ENCODE measurements around the gene RIC8B. TPM values are rescaled to one million over a fixed set of nuclear protein-coding genes. Genes with fewer than 3 reads are reported as not detected.

RIC8B gene
- polyA plus RNA-seq, 3 donors: 2.7 to 3.8 (median 2.7) TPM

DNA sequence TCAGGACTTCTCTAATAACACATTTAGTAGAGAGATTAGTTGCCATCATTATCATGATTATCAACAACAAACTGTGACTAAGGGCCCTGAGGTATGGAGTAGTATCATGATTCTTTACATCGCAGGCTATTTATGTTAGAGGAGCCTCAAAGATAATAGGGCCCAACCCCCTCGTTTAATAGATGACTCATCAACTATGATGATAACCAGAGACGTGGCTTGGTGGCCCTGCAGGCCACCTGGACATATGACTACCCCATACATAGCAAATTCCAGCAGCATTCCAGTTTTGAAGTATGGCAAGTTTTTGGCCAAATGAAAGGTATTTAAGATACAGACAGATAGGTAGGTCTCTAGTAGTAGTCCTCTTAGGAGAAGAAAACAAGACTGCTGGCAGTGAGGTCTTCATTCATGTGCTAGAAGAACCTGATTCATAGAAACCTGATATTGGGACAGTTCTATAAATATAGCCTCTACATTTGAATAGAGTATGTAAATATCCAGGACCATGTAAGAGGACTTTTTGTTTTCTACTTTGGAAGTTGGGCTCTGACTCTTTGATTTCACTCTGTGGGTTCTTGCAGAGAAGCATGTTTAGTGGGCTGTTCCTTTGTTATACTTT is 5.6 kb downstream of the RIC8B start:
- Mint-ChIP-seq H3K27me3 (ENCODE audit: low read depth in 3 of 3) (no peaks in the 10 kb centered on the region), H3K9me3 (peaks cover 0 to under 1% (median 0%) of the 10 kb centered on the region in 7 donors), H3K36me3 (peaks cover 17 to 19% of the 10 kb centered on the region in 2 donors), H3K4me1 (peaks cover 14% of the 10 kb centered on the region), H3K4me3 (no peak overlapping the region), H3K27ac (no peak overlapping the region)
- intact Hi-C loops (cut with micrococcal nuclease): no loop called here
- Histone ChIP-seq H3K4me2 (replicated peaks; ENCODE audit: extremely low read depth, low read length, poor library complexity, severe bottlenecking) (no peak overlapping the region), H3K36me3 (replicated peaks in 1 of 2; ENCODE audit: control insufficient read depth in 1 of 2, insufficient read depth in 2 of 2, low read length in 2 of 2) (peaks cover 6 to 17% of the 10 kb centered on the region in 2 donors), H3K27me3 (ENCODE audit: control insufficient read depth in 2 of 2, insufficient read depth in 2 of 2, low read length in 2 of 2) (no peaks in the 10 kb centered on the region), H4K20me1 (ENCODE audit: insufficient read depth, low read length) (peaks cover 12% of the 10 kb centered on the region), H3K9ac (ENCODE audit: insufficient read depth, low read length, poor library complexity, severe bottlenecking) (no peak overlapping the region), H3K9me3 (replicated peaks in 1 of 2; ENCODE audit: control insufficient read depth in 1 of 2, insufficient read depth in 1 of 2, low read length in 2 of 2) (no peaks in the 10 kb centered on the region), H3K27ac (ENCODE audit: low read depth in 1 of 2, low read length in 2 of 2) (no peak overlapping the region), H2AFZ (ENCODE audit: insufficient read depth, low read depth, low read length, poor library complexity, severe bottlenecking) (no peak overlapping the region), H3K4me1 (ENCODE audit: control insufficient read depth in 1 of 2, insufficient read depth in 2 of 2, low read length in 2 of 2) (peaks cover 2 to 9% of the 10 kb centered on the region in 2 donors), H3K4me3 (replicated peaks in 1 of 3; ENCODE audit: low read depth in 2 of 3, low read length in 3 of 3) (no peak overlapping the region), H3K79me2 (ENCODE audit: insufficient read depth, low read length) (peaks cover 14% of the 10 kb centered on the region)
- whole genome bisulfite sequencing (ENCODE audit: insufficient coverage): no CpG with 5 or more reads among the region's 3 CpGs
- no peak for DNase-seq
- TF ChIP-seq, protein P1, sequence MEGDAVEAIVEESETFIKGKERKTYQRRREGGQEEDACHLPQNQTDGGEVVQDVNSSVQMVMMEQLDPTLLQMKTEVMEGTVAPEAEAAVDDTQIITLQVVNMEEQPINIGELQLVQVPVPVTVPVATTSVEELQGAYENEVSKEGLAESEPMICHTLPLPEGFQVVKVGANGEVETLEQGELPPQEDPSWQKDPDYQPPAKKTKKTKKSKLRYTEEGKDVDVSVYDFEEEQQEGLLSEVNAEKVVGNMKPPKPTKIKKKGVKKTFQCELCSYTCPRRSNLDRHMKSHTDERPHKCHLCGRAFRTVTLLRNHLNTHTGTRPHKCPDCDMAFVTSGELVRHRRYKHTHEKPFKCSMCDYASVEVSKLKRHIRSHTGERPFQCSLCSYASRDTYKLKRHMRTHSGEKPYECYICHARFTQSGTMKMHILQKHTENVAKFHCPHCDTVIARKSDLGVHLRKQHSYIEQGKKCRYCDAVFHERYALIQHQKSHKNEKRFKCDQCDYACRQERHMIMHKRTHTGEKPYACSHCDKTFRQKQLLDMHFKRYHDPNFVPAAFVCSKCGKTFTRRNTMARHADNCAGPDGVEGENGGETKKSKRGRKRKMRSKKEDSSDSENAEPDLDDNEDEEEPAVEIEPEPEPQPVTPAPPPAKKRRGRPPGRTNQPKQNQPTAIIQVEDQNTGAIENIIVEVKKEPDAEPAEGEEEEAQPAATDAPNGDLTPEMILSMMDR (IDR thresholded peaks at IDR 0.05): no peak

DNA sequence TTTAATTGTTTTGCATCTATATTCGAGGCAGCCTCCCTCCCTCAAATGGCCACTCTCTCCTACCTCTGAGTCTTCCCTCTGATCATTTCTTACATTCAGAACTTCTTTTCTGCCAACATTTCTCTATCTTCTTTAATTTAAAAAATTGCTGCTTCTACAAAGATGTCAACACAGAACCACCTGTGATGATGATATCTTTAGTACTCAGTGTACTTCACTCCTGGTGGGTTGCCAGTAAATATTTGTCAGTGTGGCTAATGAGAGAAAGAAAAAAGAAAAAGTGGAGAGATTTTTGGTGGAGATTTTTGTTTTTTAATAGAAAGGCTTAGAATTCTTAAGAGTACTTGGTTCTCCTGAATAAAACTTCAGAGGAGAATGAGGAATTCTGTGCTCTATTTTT is 8.1 kb downstream of the RIC8B start:
- no peak for DNase-seq
- Histone ChIP-seq H3K4me2 (replicated peaks; ENCODE audit: extremely low read depth, low read length, poor library complexity, severe bottlenecking) (no peak overlapping the region), H3K9me3 (replicated peaks in 1 of 2; ENCODE audit: control insufficient read depth in 1 of 2, insufficient read depth in 1 of 2, low read length in 2 of 2) (no peaks in the 10 kb centered on the region), H3K4me1 (ENCODE audit: control insufficient read depth in 1 of 2, insufficient read depth in 2 of 2, low read length in 2 of 2) (no peaks in the 10 kb centered on the region), H3K4me3 (replicated peaks in 1 of 3; ENCODE audit: low read depth in 2 of 3, low read length in 3 of 3) (no peak overlapping the region), H3K27me3 (ENCODE audit: control insufficient read depth in 2 of 2, insufficient read depth in 2 of 2, low read length in 2 of 2) (no peaks in the 10 kb centered on the region), H3K9ac (ENCODE audit: insufficient read depth, low read length, poor library complexity, severe bottlenecking) (no peak overlapping the region), H3K27ac (ENCODE audit: low read depth in 1 of 2, low read length in 2 of 2) (no peak overlapping the region), H3K36me3 (replicated peaks in 1 of 2; ENCODE audit: control insufficient read depth in 1 of 2, insufficient read depth in 2 of 2, low read length in 2 of 2) (peaks cover 7 to 22% of the 10 kb centered on the region in 2 donors), H2AFZ (ENCODE audit: insufficient read depth, low read depth, low read length, poor library complexity, severe bottlenecking) (no peak overlapping the region), H3K79me2 (ENCODE audit: insufficient read depth, low read length) (peaks cover 4% of the 10 kb centered on the region), H4K20me1 (ENCODE audit: insufficient read depth, low read length) (peaks cover 9% of the 10 kb centered on the region)
- WGBS (ENCODE audit: insufficient coverage): 86% methylated on average over 1 of the region's 1 CpG
- Mint-ChIP-seq H3K27ac (no peak overlapping the region), H3K4me3 (no peak overlapping the region), H3K27me3 (ENCODE audit: low read depth in 3 of 3) (no peaks in the 10 kb centered on the region), H3K9me3 (peaks cover 0 to 5% (median 1%) of the 10 kb centered on the region in 7 donors), H3K4me1 (peaks cover 2% of the 10 kb centered on the region), H3K36me3 (peaks cover 26 to 33% of the 10 kb centered on the region in 2 donors)
- intact Hi-C loops (cut with micrococcal nuclease): no loop called here
- TF ChIP-seq, protein P1 (IDR thresholded peaks at IDR 0.05): no peak

All from CD14-positive monocyte (primary cell).